ENCODE results near the gene NEU1. TPM values are rescaled to one million over a fixed set of nuclear protein-coding genes. Genes with fewer than 3 reads are reported as not detected.
"Not testable (repeated sequence)": the region's sequence is repeated elsewhere in the genome, so short reads cannot be mapped to it uniquely, and the experiment has no call there.

NEU1 gene
- total and polyA plus RNA-seq, 2 donors: 18.4 to 52.1 TPM

DNA sequence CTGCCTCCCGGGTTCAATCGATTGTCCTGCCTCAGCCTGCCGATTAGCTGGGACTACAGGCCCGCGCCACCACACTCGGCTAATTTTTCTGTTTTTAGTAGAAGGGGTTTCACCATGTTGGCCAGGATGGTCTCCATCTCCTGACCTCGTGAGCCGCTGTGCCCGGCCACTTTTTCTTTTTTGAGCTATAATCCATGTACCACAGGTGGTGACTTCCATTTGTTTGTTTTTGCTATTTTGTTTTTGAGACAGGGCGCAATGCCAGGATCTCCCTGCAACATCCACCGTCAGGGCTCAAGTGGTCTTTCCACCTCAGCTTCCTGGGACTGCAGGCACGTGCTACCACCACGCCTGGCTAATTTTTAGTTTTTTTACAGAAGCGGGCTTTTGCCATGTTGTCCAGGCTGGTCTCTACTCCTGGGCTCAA, 26.6 kb downstream of the NEU1 start:
- Histone ChIP-seq H3K4me3 (ENCODE audit: low read depth, low read length) (peak overlapping the region; percentile 85), H3K4me1 (ENCODE audit: insufficient read depth) (peaks cover 5% of the 10 kb centered on the region)
- 14% methylated on average over 14 of the region's 14 CpGs for WGBS

DNA sequence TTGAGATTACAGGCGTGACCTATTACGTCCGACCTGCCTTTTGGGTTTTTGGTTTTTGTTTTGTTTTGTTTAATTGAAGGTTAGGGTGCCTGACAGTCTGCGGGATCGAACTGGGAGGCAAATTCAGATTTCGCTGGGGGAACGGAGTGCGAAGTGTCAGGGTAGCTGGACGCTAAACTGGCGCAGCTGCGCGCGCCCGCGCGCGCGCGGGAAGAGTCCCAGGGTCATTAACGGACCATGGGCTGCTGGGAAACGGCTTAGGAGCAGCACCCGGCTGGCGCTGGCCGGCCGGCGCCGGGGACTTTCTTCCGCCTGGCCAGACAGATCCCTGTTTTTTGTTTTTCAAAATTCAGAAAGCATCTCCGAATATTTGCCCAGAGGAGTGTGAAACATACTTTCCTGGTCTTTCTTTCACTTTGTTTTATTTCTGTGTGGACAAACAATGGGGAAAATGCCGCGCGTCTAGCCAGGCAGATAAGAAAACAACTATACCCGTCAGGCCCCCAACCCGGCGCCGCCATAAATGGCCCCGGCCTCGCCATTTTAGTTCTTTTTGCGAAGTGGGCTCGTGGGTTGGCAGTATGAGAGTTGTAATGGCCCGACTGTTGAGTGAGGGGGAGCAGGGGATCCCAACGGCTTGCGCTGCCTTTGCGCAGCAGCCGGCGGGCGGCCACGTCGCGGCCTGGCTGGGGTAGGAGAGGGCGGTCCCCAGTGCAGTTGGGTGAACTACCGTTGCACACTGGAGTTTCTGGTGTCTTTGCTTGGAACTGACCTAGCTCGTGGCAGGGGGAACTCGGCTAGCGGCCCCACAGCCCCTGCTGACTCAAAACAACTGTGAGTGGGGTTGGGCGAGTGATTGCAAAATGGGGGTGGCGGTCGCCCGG, 28.0 kb downstream of the NEU1 start:
- H3K36me3 ChIP-seq (ENCODE audit: insufficient read depth): no peaks in the 10 kb centered on the region
- peak overlapping the region; percentile 85 for H3K4me3 ChIP-seq (ENCODE audit: low read depth, low read length)
- H3K4me1 ChIP-seq (ENCODE audit: insufficient read depth): peaks cover 5% of the 10 kb centered on the region
- DNase-seq (ENCODE audit: extremely low spot score): peak; percentile 82
- WGBS: under 1% methylated on average over 59 of the region's 59 CpGs
- H3K27ac ChIP-seq (ENCODE audit: low read depth): peak overlapping the region; percentile 97

More for the DNA sequence above, 26.6 kb downstream of the NEU1 start:
- peak overlapping the region; percentile 26 for H3K27ac ChIP-seq (ENCODE audit: low read depth)
- no peaks in the 10 kb centered on the region for H3K36me3 ChIP-seq (ENCODE audit: insufficient read depth)
- no peak for DNase-seq (ENCODE audit: extremely low spot score)

DNA sequence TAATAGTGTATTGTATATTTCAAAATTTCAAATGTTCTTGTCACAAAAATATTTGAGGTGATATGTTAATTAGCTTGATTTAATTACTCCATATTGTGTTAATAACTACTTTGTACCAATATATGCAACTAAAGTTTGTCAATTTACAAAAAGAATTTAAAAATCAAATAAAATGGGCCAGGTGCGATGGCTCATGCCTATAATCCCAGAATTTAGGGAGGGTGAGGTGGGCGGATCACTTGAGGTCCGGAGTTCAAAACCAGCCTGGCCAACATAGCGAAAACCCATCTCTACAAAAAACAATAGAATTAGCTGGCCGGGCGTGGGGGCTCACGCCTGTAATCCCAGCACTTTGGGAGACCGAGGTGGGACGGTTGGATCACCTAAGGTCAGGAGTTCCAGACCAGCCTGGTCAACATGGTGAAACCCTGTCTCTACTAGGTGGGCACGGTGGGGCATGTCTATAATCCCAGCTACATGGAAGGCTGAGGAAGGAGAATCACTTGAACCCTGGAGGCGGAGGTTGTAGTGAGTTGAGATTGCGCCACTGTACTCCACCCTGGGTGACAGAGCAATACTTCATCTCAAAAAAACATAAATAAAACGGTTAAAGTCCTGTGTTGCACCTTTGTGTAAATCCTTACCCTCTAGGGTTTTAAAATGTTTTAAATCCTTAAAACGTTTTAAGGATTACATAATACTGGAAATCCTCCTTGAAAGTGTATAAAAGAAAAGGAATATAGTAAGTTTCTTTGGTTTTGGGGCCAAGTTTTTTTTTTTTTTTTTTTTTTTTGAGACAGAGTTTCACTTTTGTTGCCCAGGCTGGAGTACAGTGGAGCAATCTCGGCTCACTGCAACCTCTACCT, 31.0 kb downstream of the NEU1 start:
- Histone ChIP-seq H3K36me3 (ENCODE audit: insufficient read depth) (no peaks in the 10 kb centered on the region), H3K27ac (ENCODE audit: low read depth) (no peak overlapping the region), H3K4me3 (ENCODE audit: low read depth, low read length) (no peak overlapping the region), H3K4me1 (ENCODE audit: insufficient read depth) (peaks cover 1% of the 10 kb centered on the region)
- 85% methylated on average over 15 of the region's 15 CpGs for WGBS
- no peak for DNase-seq (ENCODE audit: extremely low spot score)

DNA sequence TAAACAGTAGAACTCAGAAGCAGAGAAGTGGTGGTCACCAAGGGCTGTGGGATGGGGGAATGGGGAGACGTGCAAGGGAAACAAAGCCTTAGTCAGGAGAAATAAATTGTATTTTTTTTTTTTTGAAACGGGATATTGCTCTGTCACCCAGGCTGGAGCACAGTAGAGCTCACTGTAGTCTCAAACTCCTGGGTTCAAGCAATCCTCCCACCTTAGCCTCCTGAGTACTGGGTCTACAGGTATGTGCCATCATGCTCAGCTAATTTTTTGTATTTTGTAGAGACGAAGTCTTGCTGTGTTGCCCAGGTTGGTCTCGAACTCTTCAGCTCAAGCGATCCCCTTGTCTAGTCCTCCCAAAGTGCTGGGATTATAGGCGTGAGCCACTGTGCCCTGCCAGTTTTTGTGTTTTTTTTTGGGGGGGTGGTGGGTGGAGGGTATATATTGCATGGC, 31.7 kb downstream of the NEU1 start:
- no peak for DNase-seq (ENCODE audit: extremely low spot score)
- 52% methylated on average over 6 of the region's 6 CpGs for WGBS

DNA sequence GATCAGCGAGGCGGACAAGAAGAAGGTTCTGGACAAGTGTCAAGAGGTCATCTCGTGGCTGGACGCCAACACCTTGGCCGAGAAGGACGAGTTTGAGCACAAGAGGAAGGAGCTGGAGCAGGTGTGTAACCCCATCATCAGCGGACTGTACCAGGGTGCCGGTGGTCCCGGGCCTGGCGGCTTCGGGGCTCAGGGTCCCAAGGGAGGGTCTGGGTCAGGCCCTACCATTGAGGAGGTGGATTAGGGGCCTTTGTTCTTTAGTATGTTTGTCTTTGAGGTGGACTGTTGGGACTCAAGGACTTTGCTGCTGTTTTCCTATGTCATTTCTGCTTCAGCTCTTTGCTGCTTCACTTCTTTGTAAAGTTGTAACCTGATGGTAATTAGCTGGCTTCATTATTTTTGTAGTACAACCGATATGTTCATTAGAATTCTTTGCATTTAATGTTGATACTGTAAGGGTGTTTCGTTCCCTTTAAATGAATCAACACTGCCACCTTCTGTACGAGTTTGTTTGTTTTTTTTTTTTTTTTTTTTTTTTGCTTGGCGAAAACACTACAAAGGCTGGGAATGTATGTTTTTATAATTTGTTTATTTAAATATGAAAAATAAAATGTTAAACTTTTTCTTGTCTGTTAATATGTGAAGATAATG, 32.9 kb downstream of the NEU1 start:
- H3K27ac ChIP-seq (ENCODE audit: low read depth): no peak overlapping the region
- no peak for DNase-seq (ENCODE audit: extremely low spot score)
- 1% methylated on average over 15 of the region's 15 CpGs for WGBS
- peak overlapping the region; percentile 58 for H3K4me3 ChIP-seq (ENCODE audit: low read depth, low read length)
- H3K36me3 ChIP-seq (ENCODE audit: insufficient read depth): no peaks in the 10 kb centered on the region
- no peaks in the 10 kb centered on the region for H3K4me1 ChIP-seq (ENCODE audit: insufficient read depth)

More for the DNA sequence above, 31.7 kb downstream of the NEU1 start:
- Histone ChIP-seq H3K27ac (ENCODE audit: low read depth) (no peak overlapping the region), H3K4me3 (ENCODE audit: low read depth, low read length) (peak overlapping the region; percentile 58), H3K4me1 (ENCODE audit: insufficient read depth) (no peaks in the 10 kb centered on the region), H3K36me3 (ENCODE audit: insufficient read depth) (no peaks in the 10 kb centered on the region)

DNA sequence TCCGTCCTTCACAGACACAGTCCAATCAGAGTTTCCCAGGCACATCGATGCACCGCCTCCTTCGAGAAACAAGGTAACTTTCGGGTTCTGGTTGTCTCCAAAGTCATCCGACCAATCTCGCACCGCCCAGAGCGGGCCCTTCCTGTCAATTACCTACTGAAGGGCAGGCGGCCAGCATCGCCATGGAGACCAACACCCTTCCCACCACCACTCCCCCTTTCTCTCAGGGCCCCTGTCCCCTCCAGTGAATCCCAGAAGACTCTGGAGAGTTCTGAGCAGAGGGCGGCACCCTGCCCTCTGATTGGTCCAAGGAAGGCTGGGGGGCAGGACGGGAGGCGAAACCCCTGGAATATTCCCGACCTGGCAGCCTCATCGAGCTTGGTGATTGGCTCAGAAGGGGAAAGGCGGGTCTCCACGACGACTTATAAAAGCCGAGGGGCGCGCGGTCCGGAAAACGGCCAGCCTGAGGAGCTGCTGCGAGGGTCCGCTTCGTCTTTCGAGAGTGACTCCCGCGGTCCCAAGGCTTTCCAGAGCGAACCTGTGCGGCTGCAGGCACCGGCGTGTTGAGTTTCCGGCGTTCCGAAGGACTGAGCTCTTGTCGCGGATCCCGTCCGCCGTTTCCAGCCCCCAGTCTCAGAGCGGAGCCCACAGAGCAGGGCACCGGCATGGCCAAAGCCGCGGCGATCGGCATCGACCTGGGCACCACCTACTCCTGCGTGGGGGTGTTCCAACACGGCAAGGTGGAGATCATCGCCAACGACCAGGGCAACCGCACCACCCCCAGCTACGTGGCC, 35.1 kb downstream of the NEU1 start, which contains the start of gene HSPA1B:
Gene HSPA1B, plus strand, starts transcription at position 453 of the 794 bp plus-strand sequence. Its CDS starts 213 bp downstream, at position 666.
- Histone ChIP-seq H3K36me3 (ENCODE audit: insufficient read depth) (no peaks in the 10 kb centered on the region), H3K4me1 (ENCODE audit: insufficient read depth) (no peaks in the 10 kb centered on the region), H3K4me3 (ENCODE audit: low read depth, low read length) (peak within 1 kb of the TSS; percentile 62), H3K27ac (ENCODE audit: low read depth) (peak within 1 kb of the TSS; percentile 96)
- peak; percentile 99 for DNase-seq (ENCODE audit: extremely low spot score)
- under 1% methylated on average over 52 of the region's 56 CpGs for WGBS

DNA sequence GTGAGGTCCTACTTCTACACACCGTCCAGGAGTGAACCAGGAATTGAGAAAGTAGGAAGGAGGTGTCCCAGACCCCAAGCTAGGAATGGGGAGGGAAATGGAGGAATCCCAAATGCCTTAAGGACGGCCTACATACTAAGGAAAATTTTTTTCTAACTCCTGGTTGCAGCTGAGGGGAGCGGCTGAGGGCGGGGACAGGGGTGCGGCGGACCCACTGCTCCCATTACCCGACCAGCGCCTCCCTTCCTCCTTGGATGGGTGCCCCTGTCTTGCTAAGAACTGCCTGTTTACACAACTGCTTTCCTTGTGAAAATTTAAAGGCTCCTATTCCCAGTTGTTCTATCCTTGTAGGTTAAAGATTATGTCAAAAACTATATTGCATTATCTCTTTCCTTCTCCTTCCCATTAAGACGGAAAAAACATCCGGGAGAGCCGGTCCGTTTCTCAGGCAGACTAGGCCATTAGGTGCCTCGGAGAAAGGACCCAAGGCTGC, 35.8 kb downstream of the NEU1 start:
- no peak for DNase-seq (ENCODE audit: extremely low spot score)
- H3K27ac ChIP-seq (ENCODE audit: low read depth): peak overlapping the region; percentile 96
- peak overlapping the region; percentile 24 for H3K4me3 ChIP-seq (ENCODE audit: low read depth, low read length)
- WGBS: under 1% methylated on average over 13 of the region's 13 CpGs
- H3K4me1 ChIP-seq (ENCODE audit: insufficient read depth): no peaks in the 10 kb centered on the region
- H3K36me3 ChIP-seq (ENCODE audit: insufficient read depth): no peaks in the 10 kb centered on the region

DNA sequence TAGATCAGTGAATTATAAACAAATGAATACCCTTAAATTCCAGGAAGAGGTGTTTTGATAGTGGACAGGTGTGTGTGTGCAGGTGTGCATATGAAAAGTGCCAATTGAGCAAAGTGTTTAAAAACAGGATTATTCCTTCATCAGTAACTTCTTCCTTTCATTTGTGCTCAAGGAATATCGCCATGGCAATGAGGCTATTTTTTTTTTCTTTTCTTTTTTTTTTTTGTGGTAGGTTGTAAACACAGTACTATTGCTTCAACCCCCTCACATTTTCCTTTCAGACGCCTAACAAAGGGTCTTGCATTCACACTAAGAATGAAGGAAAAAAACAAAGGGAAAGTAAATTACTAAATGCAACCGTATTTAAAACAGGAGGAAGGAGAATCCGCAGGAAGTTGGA, 37.1 kb downstream of the NEU1 start:
- Histone ChIP-seq H3K27ac (ENCODE audit: low read depth) (no peak overlapping the region), H3K4me3 (ENCODE audit: low read depth, low read length) (no peak overlapping the region), H3K36me3 (ENCODE audit: insufficient read depth) (no peaks in the 10 kb centered on the region), H3K4me1 (ENCODE audit: insufficient read depth) (no peaks in the 10 kb centered on the region)
- no peak for DNase-seq (ENCODE audit: extremely low spot score)
- WGBS: 69% methylated on average over 4 of the region's 4 CpGs

DNA sequence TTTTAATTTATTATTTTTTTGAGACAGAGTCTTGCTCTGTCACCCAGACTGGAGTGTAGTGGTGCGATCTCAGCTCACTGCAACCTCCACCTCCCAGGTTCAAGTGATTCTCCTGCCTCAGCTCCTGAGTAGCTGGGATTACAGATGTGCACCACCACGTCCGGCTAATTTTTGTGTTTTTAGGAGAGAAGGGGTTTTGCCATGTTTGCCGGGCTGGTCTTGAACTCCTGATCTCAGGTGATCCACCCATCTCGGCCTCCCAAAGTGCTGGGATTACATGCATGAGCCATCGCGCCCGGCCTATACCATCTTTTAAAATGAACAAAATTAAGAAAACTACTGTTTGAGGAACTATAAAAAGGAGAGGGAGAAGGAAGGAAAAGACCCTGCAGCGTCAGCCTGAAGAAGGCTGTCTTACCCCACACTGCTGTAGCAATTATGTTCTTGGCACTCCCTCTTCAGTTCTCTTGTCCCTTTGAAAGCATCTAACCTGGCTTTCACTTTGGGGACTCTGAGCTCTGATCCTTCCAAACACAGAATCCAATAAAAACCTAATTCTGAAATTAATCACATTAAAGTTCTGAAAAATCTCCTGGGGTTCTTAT, 38.9 kb downstream of the NEU1 start:
- not testable (repeated sequence) for H3K4me1 ChIP-seq (ENCODE audit: insufficient read depth); H3K4me3 ChIP-seq (ENCODE audit: low read depth, low read length); H3K36me3 ChIP-seq (ENCODE audit: insufficient read depth); DNase-seq (ENCODE audit: extremely low spot score)
- H3K27ac ChIP-seq (ENCODE audit: low read depth): peak overlapping the region; percentile 54
- WGBS: 82% methylated on average over 9 of the region's 9 CpGs

DNA sequence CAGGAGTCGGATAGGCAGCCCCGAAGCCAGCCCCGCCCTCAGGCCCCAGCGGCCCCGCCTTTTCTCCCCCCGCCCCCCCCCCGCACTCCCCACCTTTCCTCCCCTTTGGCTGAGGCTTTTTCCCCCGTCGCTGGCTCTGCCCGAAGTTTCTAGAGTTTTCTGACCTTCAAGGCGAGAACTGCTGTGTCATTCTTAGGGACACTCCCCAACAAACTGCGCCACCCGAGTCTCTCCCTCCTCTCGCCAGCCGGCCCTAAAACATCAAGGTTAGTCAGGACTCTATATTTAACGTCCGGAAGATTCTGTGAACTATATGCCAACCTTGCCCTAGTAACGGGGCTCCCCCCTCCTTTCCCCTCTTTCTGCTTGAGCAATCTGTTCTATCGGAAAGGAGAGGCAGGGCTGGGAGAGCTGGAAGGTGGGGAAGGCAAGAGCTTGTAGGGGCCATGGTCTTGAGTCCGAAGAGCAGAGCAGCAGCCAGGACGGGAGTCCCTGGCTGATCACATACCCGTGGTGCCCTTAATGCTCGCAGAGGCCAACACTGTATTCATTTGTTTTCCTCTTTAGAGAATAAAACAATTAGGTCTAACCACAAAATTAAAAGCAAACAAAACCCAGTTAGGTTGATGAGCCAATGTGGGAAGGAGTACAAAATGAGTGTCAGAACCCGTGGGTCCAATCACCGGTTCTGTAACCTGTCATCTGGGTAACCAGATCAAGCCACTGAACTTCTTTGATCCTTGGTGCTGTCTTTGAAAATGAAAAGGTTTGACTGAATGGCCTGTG, 40.4 kb downstream of the NEU1 start:
- WGBS: 2% methylated on average over 24 of the region's 25 CpGs
- Histone ChIP-seq H3K4me1 (ENCODE audit: insufficient read depth) (no peaks in the 10 kb centered on the region), H3K36me3 (ENCODE audit: insufficient read depth) (no peaks in the 10 kb centered on the region), H3K27ac (ENCODE audit: low read depth) (peak overlapping the region; percentile 93), H3K4me3 (ENCODE audit: low read depth, low read length) (peak overlapping the region; percentile 52)
- DNase-seq (ENCODE audit: extremely low spot score): peak; percentile 77

DNA sequence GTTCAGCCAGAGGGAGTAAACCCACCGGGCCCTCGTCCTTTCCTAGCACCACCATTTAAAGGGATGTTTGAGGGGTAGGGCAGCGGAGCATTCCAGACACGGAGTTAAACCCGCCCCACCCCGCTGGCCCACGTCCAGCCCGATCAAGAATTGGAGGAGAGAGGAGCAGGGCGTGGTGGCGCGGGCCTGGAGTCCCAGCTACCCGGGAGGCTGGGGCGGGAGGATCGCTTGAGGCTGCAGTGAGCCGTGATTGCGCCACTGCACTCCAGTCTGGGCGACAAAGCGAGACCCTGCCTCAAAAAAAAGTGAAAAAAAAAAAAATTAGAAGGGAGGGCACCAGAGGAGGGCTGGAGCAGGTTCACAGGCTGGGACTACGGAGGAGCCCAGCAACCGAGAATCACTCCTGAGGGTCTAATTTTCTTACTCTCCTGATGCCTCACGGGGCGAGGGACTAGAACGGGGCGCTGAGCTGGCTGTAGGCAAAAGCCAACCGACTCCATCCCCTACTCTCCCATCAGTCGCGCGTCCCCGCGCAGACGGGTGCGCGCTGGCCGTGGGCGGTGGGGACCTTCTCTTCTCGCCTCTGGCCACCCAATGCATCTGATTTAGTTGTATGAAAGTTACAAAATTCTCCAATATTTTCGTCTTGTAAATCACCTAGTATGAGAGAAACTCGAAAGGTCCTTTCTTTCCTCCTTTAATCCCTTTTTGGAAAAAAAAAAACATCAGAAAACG, 41.2 kb downstream of the NEU1 start:
- H3K36me3 ChIP-seq (ENCODE audit: insufficient read depth): no peaks in the 10 kb centered on the region
- DNase-seq (ENCODE audit: extremely low spot score): no peak
- peak overlapping the region; percentile 93 for H3K27ac ChIP-seq (ENCODE audit: low read depth)
- no peaks in the 10 kb centered on the region for H3K4me1 ChIP-seq (ENCODE audit: insufficient read depth)
- peak overlapping the region; percentile 52 for H3K4me3 ChIP-seq (ENCODE audit: low read depth, low read length)
- 4% methylated on average over 39 of the region's 39 CpGs for WGBS

Measured in urinary bladder (tissue), 4 donors.